ENCODE data around the gene TIMM23. TPM values are rescaled to one million over a fixed set of nuclear protein-coding genes. Genes with fewer than 3 reads are reported as not detected.
A peak's percentile ranks its signal among the peaks of the same experiment; 100 is the strongest.
"Not testable (repeated sequence)": the region's sequence is repeated elsewhere in the genome, so short reads cannot be mapped to it uniquely, and the experiment has no call there.

TIMM23 gene, protein sequence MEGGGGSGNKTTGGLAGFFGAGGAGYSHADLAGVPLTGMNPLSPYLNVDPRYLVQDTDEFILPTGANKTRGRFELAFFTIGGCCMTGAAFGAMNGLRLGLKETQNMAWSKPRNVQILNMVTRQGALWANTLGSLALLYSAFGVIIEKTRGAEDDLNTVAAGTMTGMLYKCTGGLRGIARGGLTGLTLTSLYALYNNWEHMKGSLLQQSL
- polyA plus RNA-seq (ENCODE audit: insufficient read length), result 54.8 TPM

DNA sequence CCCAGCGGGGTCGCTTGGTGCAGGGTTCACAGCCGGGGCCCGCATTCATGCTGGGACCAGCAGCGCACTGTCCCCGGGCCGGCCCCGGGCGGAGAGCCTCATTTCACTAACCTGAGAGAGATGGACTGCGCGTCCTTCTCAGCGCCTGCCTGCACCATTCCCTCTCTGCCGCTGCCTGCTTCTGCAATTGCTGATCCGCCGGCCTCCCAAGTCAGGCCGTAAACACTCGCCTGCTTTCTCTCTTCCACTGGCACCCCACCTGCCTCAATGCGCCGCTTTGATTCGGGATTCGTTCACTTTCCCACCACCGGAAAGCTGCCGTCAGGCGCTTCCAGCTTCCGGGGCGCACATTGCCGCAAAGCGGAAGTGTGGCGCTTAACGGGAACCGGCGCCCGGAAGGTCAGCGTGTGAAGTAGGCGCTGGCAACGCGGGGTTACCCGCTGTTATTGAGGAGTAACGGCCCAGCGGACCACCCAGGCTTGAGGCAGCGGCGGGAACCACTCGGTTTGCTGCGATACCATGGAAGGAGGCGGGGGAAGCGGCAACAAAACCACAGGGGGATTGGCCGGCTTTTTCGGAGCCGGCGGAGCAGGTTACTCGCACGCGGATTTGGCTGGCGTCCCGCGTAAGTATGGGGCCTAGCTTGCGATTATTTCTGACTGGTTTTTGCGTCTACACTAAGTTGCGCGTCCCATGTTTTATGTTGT is at the start of gene TIMM23:
Gene TIMM23 (plus strand): TSS at position 384 of the 707 bp plus-strand sequence. CDS start 136 bp downstream, at position 520.
- DNase-seq (ENCODE audit: low read depth), result peak; percentile 43

DNA sequence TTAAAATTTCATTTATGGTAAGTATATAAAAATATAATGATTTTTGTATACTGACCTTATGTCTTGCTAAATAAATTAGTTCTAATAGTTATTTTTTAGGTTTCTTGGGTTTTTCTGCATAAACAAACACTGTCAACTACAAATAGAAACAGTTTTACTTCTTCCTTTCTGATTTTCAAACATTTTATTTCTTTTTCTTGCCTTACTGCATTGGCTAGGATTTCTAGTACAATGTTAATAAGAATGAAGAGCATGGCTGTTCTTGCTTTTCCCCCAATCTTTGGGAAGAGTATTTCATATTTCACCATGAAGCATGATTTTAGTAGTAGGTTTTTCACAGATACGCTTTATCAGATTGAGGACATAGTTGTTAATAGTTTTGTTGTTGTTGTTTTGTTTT is 45.5 kb upstream of the TIMM23 start:
- DNase-seq (ENCODE audit: low read depth), result not testable (repeated sequence)

DNA sequence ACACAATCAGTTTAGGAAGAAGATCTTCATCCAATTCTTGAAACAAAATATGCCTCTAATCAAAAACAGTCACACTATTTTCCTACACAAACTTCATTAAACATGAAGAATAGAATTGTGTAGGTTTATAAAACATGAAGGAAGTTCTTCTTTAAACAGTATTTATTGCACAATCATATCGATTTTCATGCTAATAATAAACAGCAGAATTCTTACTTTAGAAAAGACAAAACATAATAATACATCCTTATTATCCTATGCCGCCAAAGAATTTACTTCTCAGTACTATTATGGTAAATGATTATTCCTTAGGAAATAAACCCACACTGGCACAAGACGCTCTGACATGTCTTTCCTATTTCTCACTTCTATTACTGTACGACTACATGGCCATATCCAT is 41.0 kb upstream of the TIMM23 start:
- not testable (repeated sequence) for DNase-seq (ENCODE audit: low read depth)

DNA sequence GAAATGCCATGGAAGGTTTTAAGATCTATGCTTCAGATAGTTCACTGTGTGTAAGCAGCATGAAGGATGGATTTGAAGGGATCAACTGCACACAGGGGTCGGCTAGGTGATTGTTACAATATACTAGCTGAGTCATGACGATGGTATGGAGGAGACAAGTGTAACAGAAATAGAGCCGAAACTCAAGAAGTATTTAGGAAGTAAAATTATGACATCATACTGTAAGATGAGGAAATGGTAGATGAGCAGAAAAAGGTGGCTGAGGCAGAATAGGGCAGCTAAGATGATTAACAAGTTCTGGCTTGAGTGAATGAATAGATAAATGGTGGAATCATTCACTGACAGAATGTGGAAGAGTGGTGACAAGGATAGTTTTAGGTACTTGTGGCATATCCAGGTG is 37.5 kb upstream of the TIMM23 start:
- DNase-seq (ENCODE audit: low read depth), result not testable (repeated sequence)

DNA sequence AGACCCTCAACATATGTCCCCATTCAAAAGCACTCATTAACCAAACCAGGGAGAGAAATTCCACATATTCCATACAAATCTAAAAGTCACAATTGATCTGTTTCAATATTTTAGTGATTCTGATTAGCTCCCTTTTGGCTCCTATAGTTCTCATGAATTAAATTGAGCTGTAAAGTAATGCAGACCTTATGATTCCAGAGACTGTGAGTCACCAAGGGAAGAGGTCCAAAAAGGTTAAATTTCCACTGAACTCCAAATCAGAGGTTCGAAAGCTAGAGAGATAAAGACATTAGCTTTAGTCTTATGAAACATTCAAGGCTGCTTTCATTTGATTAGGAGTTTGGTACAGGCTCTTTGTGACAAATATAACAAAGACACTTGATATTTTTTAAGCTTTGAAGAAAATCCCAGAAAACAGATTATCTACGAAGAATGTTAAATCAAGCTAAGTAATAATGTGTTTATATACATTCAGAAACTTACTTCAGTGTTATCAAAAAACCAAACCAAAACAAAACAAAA is 33.1 kb upstream of the TIMM23 start:
- not testable (repeated sequence) for DNase-seq (ENCODE audit: low read depth)

DNA sequence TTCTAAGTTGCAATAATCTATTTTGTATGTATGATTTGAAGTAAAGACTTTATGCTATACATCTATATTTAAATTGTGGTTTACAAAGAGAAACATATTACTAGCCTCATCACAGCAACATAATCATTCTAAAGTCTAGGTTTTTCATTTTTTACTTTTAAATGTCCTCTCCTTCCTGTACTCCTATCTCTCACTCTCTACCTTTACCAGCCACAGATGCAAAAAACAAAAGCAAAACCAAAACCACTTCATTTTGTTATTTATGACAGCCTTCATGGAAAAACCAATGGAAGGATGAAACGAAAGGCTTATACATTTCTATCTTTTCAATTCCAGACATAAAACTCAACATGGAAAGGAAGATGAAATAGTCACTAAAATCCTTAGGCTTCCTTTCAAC is 31.1 kb upstream of the TIMM23 start:
- not testable (repeated sequence) for DNase-seq (ENCODE audit: low read depth)

DNA sequence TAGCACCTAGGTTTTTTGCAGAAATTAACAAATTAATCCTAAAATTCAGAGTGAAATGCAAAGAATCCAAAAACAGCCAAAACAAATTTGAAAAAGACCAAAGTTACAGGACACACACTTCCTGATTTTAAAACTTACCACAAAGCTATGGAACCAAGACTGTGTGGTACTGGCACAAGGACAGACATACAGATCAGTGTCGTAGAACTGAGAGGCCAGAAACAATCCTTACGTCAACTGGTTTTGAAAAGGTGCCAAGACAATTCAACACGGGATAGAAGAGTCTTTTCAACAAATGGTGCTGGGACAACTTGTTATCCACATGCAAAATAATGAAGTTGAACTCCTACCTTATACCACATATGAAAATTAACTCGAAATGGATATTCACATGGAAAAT is 26.8 kb upstream of the TIMM23 start:
- DNase-seq (ENCODE audit: low read depth), result not testable (repeated sequence)

DNA sequence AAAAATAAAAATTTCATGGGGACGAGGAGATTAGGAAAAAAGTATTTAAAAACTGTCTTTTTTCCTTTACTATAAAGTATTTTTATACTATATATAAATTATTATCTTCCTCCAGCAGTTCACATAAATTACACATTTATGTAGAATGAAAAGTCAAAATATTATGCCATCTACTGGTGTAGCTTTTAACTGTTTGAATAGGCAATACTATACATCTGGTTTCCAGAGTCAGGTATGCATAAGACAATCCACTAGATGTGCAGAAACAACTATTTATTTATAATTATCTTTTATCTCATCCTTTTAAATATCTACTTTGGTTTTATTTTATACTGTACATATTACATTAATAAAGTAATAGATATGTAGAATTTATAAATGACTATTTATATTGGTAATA is 24.9 kb upstream of the TIMM23 start:
- not testable (repeated sequence) for DNase-seq (ENCODE audit: low read depth)

DNA sequence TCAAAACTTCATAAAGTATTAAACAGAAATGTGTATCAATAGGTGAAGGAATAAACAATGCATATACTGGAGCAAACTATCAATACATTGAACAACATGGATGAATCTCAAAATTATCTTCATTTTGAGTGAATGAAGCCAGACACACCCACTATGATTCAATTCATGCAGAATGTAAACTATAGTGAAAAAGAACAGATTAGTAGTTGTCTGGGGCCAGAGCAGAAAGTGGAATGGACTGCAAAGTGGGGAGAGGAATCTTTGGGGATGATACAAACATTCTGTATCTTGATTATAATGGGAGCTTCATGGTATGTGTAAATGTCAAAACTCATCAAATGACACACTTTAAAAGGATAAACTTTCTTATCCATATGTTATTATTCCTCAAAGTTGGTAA is 23.5 kb upstream of the TIMM23 start:
- not testable (repeated sequence) for DNase-seq (ENCODE audit: low read depth)

DNA sequence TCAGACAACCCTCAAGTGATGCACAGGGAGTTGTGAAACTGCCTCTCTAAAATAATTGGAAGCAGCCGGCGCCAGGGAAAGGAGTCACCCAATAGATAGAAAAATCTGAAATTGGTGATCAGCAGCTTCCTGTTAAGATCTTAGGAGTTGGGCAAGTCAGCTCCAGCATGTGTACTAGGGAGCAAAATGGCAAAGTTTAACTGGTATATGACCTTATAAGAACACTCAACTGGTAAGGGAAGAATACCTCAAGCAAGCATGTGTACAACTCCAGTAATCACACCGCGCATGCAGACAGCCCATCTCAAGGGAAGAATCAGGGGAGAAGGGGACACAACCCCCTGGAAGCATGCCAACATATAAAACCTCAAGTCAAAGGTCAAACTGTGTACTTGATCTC is 17.9 kb upstream of the TIMM23 start:
- not testable (repeated sequence) for DNase-seq (ENCODE audit: low read depth)

DNA sequence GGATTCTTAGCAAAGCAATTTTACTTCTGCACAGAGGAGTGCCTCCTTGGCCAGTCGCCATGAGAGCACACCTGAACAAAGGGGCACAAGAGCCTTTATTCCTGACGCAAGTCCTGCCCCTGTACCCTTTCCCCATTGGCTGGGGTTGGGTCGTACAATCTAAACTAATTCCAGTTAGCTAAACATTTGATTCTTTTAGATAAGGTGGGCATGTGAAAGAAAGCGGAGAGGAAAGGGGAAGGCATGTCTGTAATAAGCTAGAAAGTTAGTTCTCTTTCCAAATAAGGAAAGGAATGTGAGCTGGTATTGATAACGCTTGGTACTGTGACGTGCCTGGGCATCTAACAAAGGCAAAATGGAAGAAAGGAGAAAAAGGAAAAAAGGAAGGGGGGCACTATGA is 15.7 kb upstream of the TIMM23 start:
- not testable (repeated sequence) for DNase-seq (ENCODE audit: low read depth)

DNA sequence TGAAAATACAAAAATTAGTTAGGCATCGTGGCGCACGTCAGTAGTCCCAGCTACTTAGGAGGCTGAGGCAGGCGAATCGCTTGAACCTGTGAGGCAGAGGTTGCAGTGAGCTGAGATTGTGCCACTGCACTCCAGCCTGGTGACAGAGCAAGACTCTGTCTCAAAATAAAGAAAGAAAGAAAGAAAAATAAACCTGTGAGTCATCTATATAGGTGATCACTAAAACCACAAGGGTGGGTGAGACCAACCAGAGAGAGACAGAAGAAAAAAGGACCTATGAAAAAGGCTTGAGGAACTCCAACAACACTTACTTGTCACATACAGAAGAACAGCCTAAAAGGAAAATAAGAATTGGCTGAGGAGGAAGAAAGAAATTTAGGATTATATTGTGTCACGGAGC is 14.4 kb upstream of the TIMM23 start:
- not testable (repeated sequence) for DNase-seq (ENCODE audit: low read depth)

DNA sequence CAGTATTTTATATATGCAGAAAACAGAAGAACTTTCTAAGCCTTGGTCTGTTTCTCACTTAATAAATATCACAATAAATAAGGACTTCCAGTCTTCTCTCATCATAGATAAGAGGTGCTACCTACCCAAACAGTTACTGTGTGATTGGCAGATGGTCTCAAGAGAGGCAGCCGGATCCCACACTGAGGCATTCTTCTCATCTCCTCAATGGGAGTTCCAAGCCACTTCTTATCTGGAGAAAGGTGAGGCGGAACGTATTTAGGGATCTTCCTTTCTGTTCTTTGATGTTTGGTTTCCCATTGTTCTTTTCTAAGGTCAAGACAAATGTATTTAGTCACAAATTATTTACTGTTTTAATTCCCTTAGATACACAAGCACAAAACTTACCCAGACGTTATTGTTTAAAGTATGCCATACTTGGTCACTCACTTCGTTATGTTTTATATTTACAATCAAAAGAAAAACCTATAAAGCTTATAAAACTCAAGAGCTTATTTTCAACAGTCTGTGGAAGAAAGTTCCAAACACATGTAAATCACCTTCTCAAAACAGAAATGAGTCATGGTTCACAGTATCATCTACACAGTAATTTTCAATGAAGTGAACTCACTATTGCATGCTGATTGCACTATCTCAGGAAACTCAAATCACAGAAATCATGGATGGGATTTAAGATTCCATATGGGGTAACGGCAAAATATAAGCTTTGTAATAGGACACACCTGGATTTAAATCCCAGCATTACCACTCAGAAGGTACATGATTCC is 9.4 kb upstream of the TIMM23 start:
- DNase-seq (ENCODE audit: low read depth), result not testable (repeated sequence)

DNA sequence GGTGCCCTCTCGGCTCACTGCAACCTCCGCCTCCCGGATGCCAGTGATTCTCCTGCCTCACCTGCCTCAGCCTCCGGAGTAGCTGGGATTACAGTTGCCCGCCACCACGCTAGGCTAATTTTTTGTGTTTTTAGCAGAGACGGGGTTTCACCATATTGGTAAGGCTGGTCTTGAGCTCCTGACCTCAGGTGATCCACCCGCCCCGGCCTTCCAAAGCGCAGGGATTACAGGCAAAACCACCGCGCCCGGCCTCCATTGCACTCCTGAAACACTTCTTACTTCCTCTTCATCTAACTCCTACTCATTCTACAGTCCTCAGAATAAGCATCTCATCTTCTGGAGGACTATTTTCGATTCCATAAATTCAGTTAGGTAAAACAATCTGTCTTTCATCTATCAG is 1.3 kb upstream of the TIMM23 start:
- not testable (repeated sequence) for DNase-seq (ENCODE audit: low read depth)

DNA sequence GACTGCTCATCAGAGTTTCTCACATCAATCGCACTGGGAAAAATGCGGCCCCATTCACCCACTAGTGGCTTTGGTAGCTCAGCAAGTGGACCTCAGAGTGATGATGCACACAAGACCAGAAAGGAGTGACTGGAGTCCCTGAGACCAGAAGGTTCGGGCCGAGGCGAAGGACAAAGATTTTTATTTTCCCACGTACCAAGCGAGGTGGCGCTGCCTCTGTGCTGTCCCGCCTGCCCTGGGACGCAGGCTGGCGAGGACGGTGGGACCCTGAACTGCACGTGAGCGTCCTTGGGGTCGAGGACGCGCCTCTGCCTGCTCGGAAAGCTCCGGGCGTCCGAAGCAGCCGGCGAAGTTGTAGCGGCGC is 565 bp upstream of the TIMM23 start:
- not testable (repeated sequence) for DNase-seq (ENCODE audit: low read depth)

DNA sequence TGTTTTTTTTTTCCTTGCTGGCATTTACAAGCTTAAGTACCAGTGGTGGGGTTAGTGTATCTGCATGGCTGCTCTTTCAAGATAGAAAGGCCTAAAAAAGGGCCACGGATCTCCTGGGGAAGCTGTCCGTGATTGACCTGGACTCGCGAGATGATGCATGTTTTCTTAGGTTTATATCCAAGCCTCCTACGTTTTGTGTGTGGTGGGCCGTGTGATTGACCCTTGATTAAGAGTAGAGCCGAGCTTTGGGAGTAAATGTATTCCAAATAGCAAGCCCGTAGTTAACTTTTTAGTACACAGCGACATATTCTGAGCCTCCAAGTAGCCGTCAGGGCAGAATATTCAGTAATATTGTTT is 502 bp downstream of the TIMM23 start:
- not testable (repeated sequence) for DNase-seq (ENCODE audit: low read depth)

DNA sequence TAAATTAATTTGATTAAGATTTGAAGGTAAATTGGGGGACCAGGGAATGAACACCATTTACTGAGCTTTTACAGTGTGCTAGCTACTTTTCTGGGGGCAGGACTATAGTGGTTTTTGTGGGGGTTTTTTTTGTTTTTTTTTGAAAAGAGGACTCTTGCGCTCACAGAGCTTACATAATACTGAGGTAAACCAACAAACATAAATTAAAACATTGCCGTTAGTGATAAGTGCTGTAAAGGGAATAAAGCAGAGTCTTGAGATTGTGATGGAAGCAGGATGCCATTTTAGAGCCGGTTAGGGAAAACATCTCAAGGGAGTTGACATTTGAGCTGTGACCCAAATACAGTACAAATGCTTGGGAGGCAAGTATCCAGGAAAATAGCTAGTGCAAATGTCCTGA is 1.8 kb downstream of the TIMM23 start:
- not testable (repeated sequence) for DNase-seq (ENCODE audit: low read depth)

DNA sequence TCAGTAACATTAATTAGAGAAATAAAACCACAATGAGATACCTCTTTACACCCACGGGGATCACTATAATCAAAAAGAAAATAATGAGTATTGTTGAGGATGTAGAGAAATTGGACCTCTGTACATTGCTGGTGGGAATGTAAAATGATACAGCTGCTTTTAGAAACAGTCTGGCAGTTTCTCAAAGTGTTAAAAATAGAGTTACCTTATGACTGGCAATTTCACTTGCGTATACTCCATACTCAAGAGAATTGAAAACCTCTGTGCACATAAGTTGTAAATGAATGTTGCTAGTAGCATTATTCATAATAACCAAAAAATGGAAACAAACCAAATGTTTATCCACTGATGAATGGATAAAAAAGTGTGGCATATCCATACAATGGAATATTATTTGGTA is 6.3 kb downstream of the TIMM23 start:
- not testable (repeated sequence) for DNase-seq (ENCODE audit: low read depth)

DNA sequence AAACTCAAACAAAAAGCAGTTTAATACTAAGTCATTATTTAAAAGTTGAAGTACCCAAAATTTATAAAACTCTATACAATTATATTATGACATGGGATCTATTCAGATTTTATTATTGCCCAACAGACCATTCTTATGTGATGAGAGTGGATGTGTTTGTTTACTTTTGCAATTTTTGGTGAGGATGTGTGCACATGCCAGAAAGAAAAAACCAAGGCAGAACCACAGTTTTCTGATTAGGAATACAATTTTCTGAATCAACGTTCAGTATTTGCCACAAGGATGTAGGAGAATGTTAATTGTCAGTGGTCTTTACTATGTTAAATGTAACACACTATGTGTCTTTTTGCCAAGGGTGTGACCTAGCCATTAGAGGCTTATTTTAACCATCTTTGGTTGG is 9.1 kb downstream of the TIMM23 start:
- not testable (repeated sequence) for DNase-seq (ENCODE audit: low read depth)

DNA sequence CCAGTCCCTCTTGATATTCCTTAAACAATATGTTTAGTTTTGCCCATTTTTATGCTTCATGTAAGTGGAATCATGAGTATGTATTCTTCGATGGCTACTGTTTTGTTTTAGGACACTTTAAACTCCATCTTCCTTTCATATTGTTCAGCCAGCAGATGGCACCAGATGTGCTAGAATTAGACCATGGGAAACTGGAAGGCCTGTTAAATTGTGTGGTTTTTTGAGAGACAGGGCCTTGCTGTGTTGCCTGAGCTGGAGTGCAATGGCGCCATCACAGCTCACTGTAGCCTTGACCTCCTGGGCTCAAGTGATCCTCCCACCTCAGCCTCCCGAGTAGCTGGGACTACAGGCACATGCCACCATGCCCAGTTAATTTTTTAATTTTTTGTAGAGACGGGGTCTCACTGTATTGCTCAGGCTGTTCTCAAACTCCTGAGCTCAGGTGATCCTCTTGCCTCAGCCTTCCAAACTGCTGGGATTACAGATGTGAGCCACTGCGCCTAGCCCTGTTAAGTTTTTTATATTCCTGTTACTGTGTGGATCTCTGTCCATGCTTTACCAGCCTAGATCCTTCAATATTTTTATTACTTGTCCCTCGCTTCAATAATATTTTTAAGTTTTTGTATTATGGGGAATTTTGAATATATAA is 11.4 kb downstream of the TIMM23 start:
- DNase-seq (ENCODE audit: low read depth), result not testable (repeated sequence)

DNA sequence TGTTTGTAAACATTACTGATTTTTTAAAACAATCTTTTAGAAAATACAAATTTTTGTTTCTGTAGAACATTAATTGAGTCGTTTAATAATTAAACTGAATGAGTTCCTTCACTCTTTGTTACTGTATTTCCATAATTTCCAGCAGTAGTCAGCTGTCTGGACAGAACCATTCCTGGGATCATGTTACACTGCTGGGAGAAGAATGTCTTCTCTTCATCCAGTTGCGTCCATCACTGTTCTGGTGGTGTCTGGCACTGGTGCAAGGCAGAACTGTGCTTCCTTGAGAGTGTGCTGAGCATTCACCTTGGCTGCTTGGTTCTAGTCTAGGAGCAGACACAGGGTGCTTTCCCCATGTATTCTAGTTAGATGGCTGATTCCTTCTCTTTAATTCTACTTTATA is 12.2 kb downstream of the TIMM23 start:
- DNase-seq (ENCODE audit: low read depth), result not testable (repeated sequence)

DNA sequence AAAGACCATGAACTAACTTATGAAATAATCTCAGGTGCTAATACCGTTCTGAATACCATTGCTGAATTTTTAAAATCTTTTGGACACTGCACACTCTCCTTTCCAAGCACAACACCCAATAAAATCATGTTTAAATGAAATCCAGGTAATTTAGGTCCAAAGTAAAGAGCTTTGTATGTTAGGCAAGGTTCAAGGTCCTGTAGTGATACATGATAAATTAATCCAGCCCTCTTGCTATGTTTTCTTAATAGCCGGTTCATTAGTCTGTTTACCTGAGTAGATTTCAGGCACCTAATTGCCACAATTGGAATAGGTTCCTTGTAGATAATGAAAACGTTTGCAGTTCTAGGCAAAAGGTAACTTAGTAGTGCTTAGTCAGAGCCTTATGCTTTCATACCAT is 13.3 kb downstream of the TIMM23 start:
- not testable (repeated sequence) for DNase-seq (ENCODE audit: low read depth)

Measured in forelimb muscle (tissue), 1 donor.